MM.1S (cell line): Measurements from ENCODE around the gene ZKSCAN1.

Experiments
- DNase-seq: peaks from one replicate; pipeline ENCODE4 v3.0.0-alpha.2; 2015
- H2AFZ ChIP-seq: fragments of 300-600 bp; sonication (generic); 2 replicates; pipeline ENCODE4 v1.6.0; 2016; ENCODE audit warnings: antibody characterized with exemption, low read length
- H3F3A ChIP-seq: fragments of 300-600 bp; sonication (generic); 2 replicates; pipeline ENCODE4 v1.6.1; 2016; ENCODE audit warnings: mild to moderate bottlenecking, antibody characterized with exemption, low read length, moderate library complexity, mixed read lengths; ENCODE audit not compliant: insufficient read depth
- H3K27ac ChIP-seq: fragments of 300-600 bp; sonication (generic); 2 replicates; pipeline ENCODE4 v1.5.1; 2016; ENCODE audit warnings: mild to moderate bottlenecking, low read length
- H3K27me3 ChIP-seq: fragments of 300-600 bp; sonication (generic); replicated peaks from 2 replicates; pipeline ENCODE4 v1.6.0; 2016; ENCODE audit warnings: low read length; ENCODE audit not compliant: insufficient read depth
- H3K36me3 ChIP-seq: fragments of 300-600 bp; sonication (generic); replicated peaks from 2 replicates; pipeline ENCODE4 v1.6.1; 2016; ENCODE audit warnings: mild to moderate bottlenecking, low read length, mixed read lengths; ENCODE audit not compliant: insufficient read depth
- H3K4me1 ChIP-seq: fragments of 300-600 bp; sonication (generic); 2 replicates; pipeline ENCODE4 v1.6.1; 2016; ENCODE audit warnings: low read length, mixed read lengths
- H3K4me2 ChIP-seq: fragments of 300-600 bp; sonication (generic); 2 replicates; pipeline ENCODE4 v1.6.0; 2016; ENCODE audit warnings: low read depth, low read length
- H3K4me3 ChIP-seq: fragments of 300-600 bp; sonication (generic); 2 replicates; pipeline ENCODE4 v1.5.1; 2016; ENCODE audit warnings: low read length, mixed read lengths
- H3K79me2 ChIP-seq: fragments of 300-600 bp; sonication (generic); 2 replicates; pipeline ENCODE4 v1.6.1; 2016; ENCODE audit warnings: mixed run types, low read length, mixed read lengths
- H3K9ac ChIP-seq: fragments of 300-600 bp; sonication (generic); 2 replicates; pipeline ENCODE4 v1.6.1; 2016; ENCODE audit warnings: low read length, mixed read lengths
- H3K9me2 ChIP-seq: fragments of 300-600 bp; sonication (generic); replicated peaks from 2 replicates; pipeline ENCODE4 v1.6.1; 2016; ENCODE audit warnings: mild to moderate bottlenecking, low read length, mixed read lengths; ENCODE audit not compliant: insufficient read depth
- H3K9me3 ChIP-seq: fragments of 300-600 bp; sonication (generic); replicated peaks from 2 replicates; pipeline ENCODE4 v1.6.1; 2016; ENCODE audit warnings: mild to moderate bottlenecking, low read length, mixed read lengths; ENCODE audit not compliant: insufficient read depth
- H4K20me1 ChIP-seq: fragments of 300-600 bp; sonication (generic); 2 replicates; pipeline ENCODE4 v1.6.1; 2016; ENCODE audit warnings: mild to moderate bottlenecking, low read length, moderate library complexity, mixed read lengths; ENCODE audit not compliant: insufficient read depth
- CTCF ChIP-seq: fragments of 300-600 bp; sonication (generic); IDR thresholded peaks from 2 replicates; pipeline ENCODE4 v1.5.1; 2016; ENCODE audit warnings: antibody characterized with exemption, low read length, mixed read lengths
- EZH2 ChIP-seq: fragments of 300-600 bp; sonication (generic); optimal IDR thresholded peaks from 2 replicates; pipeline ENCODE3; 2017; ENCODE audit warnings: low read depth, mild to moderate bottlenecking, antibody characterized with exemption, low read length, mixed read lengths
- EZH2phosphoT487 ChIP-seq: fragments of 300-600 bp; sonication (generic); IDR thresholded peaks from 2 replicates; pipeline ENCODE4 v1.6.1; 2018; ENCODE audit warnings: antibody characterized with exemption, low read length

Gene ZKSCAN1

GRCh38 chr7:100027197-100027596 lies 11.8 kb downstream of the ZKSCAN1 start:
- Histone ChIP-seq H3F3A (no peaks in the 10 kb centered on the region), H3K4me2 (no peak overlapping the region), H2AFZ (no peak overlapping the region), H3K9ac (no peak overlapping the region), H3K36me3 (no peaks in the 10 kb centered on the region; the same call in 1 of the 2 replicates), H3K27me3 (no peaks in the 10 kb centered on the region), H3K9me2 (no peaks in the 10 kb centered on the region), H3K79me2 (peaks cover 3% of the 10 kb centered on the region; the same call in 1 of the 2 replicates), H3K27ac (no peak overlapping the region), H3K4me3 (no peak overlapping the region), H4K20me1 (no peaks in the 10 kb centered on the region), H3K4me1 (no peaks in the 10 kb centered on the region), H3K9me3 (no peaks in the 10 kb centered on the region)
- DNase-seq = no peak
- TF ChIP-seq CTCF (no peak), EZH2 (no peak), EZH2phosphoT487 (no peak)

GRCh38 chr7:100029596-100029995 lies 14.2 kb downstream of the ZKSCAN1 start:
- Histone ChIP-seq H3K4me3 (no peak overlapping the region), H3K27ac (no peak overlapping the region), H3F3A (no peaks in the 10 kb centered on the region), H3K9ac (no peak overlapping the region), H3K27me3 (no peaks in the 10 kb centered on the region), H3K9me2 (no peaks in the 10 kb centered on the region), H3K79me2 (no peaks in the 10 kb centered on the region), H3K9me3 (no peaks in the 10 kb centered on the region), H3K4me2 (no peak overlapping the region), H3K36me3 (peaks cover 4% of the 10 kb centered on the region), H3K4me1 (no peaks in the 10 kb centered on the region), H2AFZ (no peak overlapping the region), H4K20me1 (no peaks in the 10 kb centered on the region)
- no peak for TF ChIP-seq CTCF
- no peak for TF ChIP-seq EZH2
- TF ChIP-seq EZH2phosphoT487 = no peak
- no peak for DNase-seq

GRCh38 chr7:100033526-100033925 lies 18.1 kb downstream of the ZKSCAN1 start:
- Histone ChIP-seq H3K9ac (no peak overlapping the region), H3K4me2 (no peak overlapping the region), H3K9me2 (no peaks in the 10 kb centered on the region), H2AFZ (no peak overlapping the region), H3K27me3 (no peaks in the 10 kb centered on the region), H3K27ac (no peak overlapping the region), H3K36me3 (peaks cover 4% of the 10 kb centered on the region), H3K9me3 (no peaks in the 10 kb centered on the region), H4K20me1 (no peaks in the 10 kb centered on the region), H3K4me3 (no peak overlapping the region), H3K79me2 (no peaks in the 10 kb centered on the region), H3F3A (no peaks in the 10 kb centered on the region), H3K4me1 (no peaks in the 10 kb centered on the region)
- TF ChIP-seq EZH2phosphoT487 (no peak), CTCF (no peak), EZH2 (no peak)
- DNase-seq = no peak
